Stimulated activated naive B cell treated with anti-CD40 and anti-IgM and Interleukin-4, amounts not matched to agents 10 μg/mL and 1 μg/mL and 100 μg/mL, for 72 hours (primary cell): ENCODE data around the gene HAGH.
A peak's percentile ranks its signal among the peaks of the same experiment; 100 is the strongest.

Source experiments
- ATAC-seq, 2 donors: fragments of 150-1000 bp; cut with Tn5 transposase; replicated peaks; 2 replicates each; pipeline ENCODE4 v1.10.0; 2021; ENCODE audit warnings: moderate library complexity in 1 of 2
- DNase-seq: peaks from one replicate; pipeline ENCODE4 v3.0.0; 2021
- H3K27ac Mint-ChIP-seq: one replicate; pipeline ENCODE4 v1.8.0; 2022; ENCODE audit warnings: mild to moderate bottlenecking, mixed read lengths
- H3K27me3 Mint-ChIP-seq, 2 donors: one replicate each; pipeline ENCODE4 v1.8.0; 2022; ENCODE audit warnings: mixed read lengths in 2 of 2
- H3K36me3 Mint-ChIP-seq, 2 donors: one replicate each; pipeline ENCODE4 v1.8.0; 2022; ENCODE audit warnings: mixed read lengths in 2 of 2, mild to moderate bottlenecking in 1 of 2
- H3K4me1 Mint-ChIP-seq, 2 donors: one replicate each; pipeline ENCODE4 v1.8.0; 2022; ENCODE audit warnings: mixed read lengths in 2 of 2, mild to moderate bottlenecking in 1 of 2
- H3K4me3 Mint-ChIP-seq, 2 donors: one replicate each; pipeline ENCODE4 v1.8.0; 2022; ENCODE audit warnings: mild to moderate bottlenecking in 2 of 2, mixed read lengths in 2 of 2, moderate library complexity in 1 of 2
- H3K9me3 Mint-ChIP-seq, 2 donors: one replicate each; pipeline ENCODE4 v1.8.0; 2022; ENCODE audit warnings: mixed read lengths in 2 of 2, mild to moderate bottlenecking in 1 of 2

Gene HAGH

DNA sequence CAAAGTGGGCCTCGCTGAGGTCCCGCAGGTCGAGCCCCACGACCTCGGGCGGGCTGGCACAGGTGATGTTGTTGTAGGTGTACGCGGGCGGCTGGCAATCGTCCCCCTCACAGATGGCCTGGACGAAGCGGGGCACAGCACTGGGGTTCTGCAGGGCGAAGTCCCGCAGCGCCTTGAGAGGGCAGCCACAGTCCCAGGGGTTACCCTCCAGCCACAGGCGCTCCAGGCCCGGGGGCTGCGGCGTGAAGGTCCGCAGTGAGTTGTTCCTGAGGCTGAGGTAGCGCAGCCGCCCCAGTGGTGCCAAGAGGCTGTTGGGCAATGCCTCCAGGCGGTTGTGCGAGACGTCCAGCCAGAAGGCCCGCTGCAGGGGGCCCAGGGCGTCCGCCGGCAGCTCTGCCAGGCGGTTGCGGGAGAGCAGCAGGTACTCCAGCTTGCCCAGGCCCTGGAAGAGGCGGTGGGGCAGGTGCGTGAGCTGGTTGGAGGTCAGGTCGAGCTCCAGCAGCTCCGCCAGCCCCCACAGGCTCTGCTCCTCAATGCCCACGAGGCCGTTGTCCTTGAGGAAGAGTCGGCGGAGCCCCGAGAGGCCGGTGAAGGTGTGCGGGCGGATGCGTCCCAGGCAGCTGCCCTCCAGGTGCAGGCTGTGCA is 35.9 kb downstream of the HAGH start:
- Mint-ChIP-seq H3K27me3 (no peaks in the 10 kb centered on the region), H3K4me1 (peaks cover 2 to 6% of the 10 kb centered on the region in 2 donors), H3K9me3 (no peaks in the 10 kb centered on the region), H3K36me3 (peaks cover 10 to 25% of the 10 kb centered on the region in 2 donors), H3K27ac (peak overlapping the region; percentile 3), H3K4me3 (no peak overlapping the region)
- DNase-seq (no peak), ATAC-seq (no peak)

DNA sequence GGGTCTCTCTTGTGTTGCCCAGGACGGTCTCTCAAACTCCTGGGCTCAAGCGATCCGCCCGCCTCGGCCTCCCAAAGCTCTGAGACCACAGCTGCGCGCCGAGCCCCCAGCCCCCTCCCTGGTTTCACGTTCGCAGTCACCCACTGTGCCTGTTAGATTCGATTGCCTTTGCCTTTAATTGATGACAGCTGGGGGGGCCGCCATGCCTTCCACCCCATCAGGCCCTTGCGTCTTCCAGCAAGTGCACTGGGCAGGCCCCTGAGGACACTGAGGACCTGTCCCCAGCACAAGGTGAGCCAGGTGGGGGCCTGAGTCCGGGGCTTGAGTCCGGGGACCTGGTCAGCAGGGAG is 36.4 kb downstream of the HAGH start:
- H3K27me3 Mint-ChIP-seq = no peaks in the 10 kb centered on the region
- peak overlapping the region; percentile 3 for H3K27ac Mint-ChIP-seq
- ATAC-seq (no peak), DNase-seq (no peak)
- H3K36me3 Mint-ChIP-seq = peaks cover 13 to 22% of the 10 kb centered on the region in 2 donors
- no peak overlapping the region for H3K4me3 Mint-ChIP-seq
- no peaks in the 10 kb centered on the region for H3K9me3 Mint-ChIP-seq
- peaks cover 3 to 11% of the 10 kb centered on the region in 2 donors for H3K4me1 Mint-ChIP-seq

DNA sequence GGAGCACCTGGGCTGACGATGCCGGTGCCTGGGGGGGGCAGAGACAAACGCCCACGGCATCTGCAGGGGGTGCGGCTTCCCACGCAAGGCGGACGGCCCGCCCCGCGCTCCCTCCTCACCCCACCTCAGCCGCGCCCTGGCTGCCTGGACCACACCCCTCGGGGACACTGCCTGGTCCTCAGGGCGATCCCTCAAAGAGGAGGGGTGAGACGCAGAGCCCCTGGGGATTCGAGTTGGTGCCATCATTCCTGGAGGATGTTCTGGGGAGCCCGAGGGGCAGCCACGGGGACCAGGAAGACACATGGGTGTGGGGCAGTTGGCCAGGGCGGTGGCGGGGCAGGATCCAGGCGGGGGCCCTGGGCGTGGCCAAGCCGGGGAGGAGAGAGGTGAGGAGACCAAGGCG is 37.0 kb downstream of the HAGH start:
- no peaks in the 10 kb centered on the region for H3K27me3 Mint-ChIP-seq
- ATAC-seq (no peak), DNase-seq (no peak)
- H3K4me1 Mint-ChIP-seq = peaks cover 6 to 16% of the 10 kb centered on the region in 2 donors
- no peaks in the 10 kb centered on the region for H3K9me3 Mint-ChIP-seq
- H3K27ac Mint-ChIP-seq = no peak overlapping the region
- no peak overlapping the region for H3K4me3 Mint-ChIP-seq
- peaks cover 16 to 24% of the 10 kb centered on the region in 2 donors for H3K36me3 Mint-ChIP-seq

DNA sequence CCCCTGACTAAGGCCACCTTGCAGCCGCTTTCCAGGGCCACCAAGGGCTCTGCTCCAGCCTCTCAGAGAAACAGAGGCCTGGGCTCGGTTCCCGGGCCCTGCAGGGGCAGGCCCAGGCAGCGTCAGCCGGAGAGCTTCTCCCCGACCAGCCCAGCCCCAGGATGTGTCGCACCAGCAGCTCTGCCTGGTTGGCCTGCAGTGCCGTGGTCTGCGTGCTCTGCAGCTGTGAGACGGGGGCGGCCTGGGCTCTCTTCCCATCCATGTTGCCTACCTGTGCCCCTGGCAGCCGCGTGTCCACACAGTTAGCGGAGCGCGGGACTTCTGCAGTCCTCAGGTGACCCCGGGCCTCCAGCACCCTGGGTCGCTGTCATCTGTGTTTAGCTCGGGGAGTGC is 37.9 kb downstream of the HAGH start:
- no peak overlapping the region for H3K4me3 Mint-ChIP-seq
- H3K4me1 Mint-ChIP-seq = peaks cover 6 to 21% of the 10 kb centered on the region in 2 donors
- no peaks in the 10 kb centered on the region for H3K9me3 Mint-ChIP-seq
- ATAC-seq = no peak
- no peak for DNase-seq
- H3K27ac Mint-ChIP-seq = no peak overlapping the region
- no peaks in the 10 kb centered on the region for H3K27me3 Mint-ChIP-seq
- H3K36me3 Mint-ChIP-seq = peaks cover 16 to 24% of the 10 kb centered on the region in 2 donors

- Mint-ChIP-seq H3K9me3 (no peaks in the 10 kb centered on the region), H3K36me3 (peaks cover 16 to 24% of the 10 kb centered on the region in 2 donors), H3K4me1 (peaks cover 6 to 23% of the 10 kb centered on the region in 2 donors), H3K27ac (no peak overlapping the region), H3K4me3 (no peak overlapping the region), H3K27me3 (no peaks in the 10 kb centered on the region)
- DNase-seq (no peak), ATAC-seq (no peak)
These were observed 38.4 kb downstream of the HAGH start for GRCh38 chr16:1788095-1788707.

GRCh38 chr16:1787322-1788094 is 39.1 kb downstream of the HAGH start:
- Mint-ChIP-seq H3K27me3 (no peaks in the 10 kb centered on the region), H3K27ac (no peak overlapping the region), H3K4me1 (peaks cover 6 to 23% of the 10 kb centered on the region in 2 donors), H3K9me3 (no peaks in the 10 kb centered on the region), H3K36me3 (peaks cover 16 to 23% of the 10 kb centered on the region in 2 donors), H3K4me3 (no peak overlapping the region)
- DNase-seq (no peak), ATAC-seq (no peak)

DNA sequence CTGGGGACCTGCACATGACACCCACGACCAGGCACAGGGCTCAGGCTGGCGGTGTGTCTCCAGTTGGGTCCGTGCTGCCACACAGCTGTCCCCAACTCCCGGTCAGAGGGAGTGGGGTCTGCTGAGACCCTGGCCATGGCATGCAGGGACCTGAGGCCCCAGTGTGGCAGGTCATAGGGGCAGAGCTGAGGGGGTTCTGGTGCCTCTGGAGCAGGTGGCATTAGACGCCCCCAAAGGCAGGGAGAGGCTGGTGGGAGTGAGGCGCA is 39.6 kb downstream of the HAGH start:
- no peak for DNase-seq
- Mint-ChIP-seq H3K4me3 (no peak overlapping the region), H3K36me3 (peaks cover 16 to 22% of the 10 kb centered on the region in 2 donors), H3K27me3 (no peaks in the 10 kb centered on the region), H3K9me3 (no peaks in the 10 kb centered on the region), H3K27ac (no peak overlapping the region), H3K4me1 (peaks cover 6 to 24% of the 10 kb centered on the region in 2 donors)
- ATAC-seq = no peak

DNA sequence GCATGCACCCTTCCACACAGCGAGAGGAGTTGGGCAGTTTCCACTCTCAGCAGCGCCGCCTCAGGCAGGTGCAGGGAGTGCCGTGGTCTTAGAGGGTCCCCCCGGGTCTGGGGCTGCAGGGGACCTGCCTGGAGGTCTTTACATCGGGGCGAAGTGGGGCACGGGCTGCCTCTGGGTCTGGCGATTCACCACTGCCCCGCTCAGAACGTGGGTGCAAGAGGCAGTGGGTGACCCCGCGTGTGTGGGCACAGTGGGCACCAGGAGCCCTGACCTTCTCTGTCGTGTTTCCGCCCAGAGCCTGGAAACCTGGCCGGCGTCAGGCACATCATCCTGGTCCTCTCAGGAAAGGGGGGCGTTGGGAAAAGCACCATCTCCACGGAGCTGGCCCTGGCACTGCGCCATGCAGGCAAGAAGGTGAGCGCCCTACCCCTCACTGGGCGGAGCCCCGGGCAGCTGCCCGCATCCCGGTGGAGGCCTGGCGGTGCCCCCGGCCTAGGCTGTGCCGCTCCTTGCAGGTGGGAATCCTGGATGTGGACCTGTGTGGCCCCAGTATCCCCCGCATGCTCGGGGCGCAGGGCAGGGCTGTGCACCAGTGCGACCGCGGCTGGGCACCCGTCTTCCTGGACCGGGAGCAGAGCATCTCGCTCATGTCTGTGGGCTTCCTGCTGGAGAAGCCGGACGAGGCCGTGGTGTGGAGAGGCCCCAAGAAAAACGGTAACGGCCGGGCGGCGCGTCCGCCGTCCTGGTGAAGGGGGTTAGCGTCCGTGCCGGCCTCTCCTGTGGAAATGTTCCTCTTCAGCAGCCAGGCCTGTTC is 40.2 kb downstream of the HAGH start:
- H3K4me3 Mint-ChIP-seq = no peak overlapping the region
- no peak overlapping the region for H3K27ac Mint-ChIP-seq
- no peaks in the 10 kb centered on the region for H3K27me3 Mint-ChIP-seq
- peaks cover 20 to 26% of the 10 kb centered on the region in 2 donors for H3K36me3 Mint-ChIP-seq
- peaks cover 11 to 29% of the 10 kb centered on the region in 2 donors for H3K4me1 Mint-ChIP-seq
- H3K9me3 Mint-ChIP-seq = no peaks in the 10 kb centered on the region
- DNase-seq = no peak
- no peak for ATAC-seq

- DNase-seq = no peak
- no peaks in the 10 kb centered on the region for H3K9me3 Mint-ChIP-seq
- H3K27me3 Mint-ChIP-seq = no peaks in the 10 kb centered on the region
- ATAC-seq = no peak
- H3K4me3 Mint-ChIP-seq = no peak overlapping the region
- H3K4me1 Mint-ChIP-seq = peaks cover 14 to 35% of the 10 kb centered on the region in 2 donors
- H3K27ac Mint-ChIP-seq = no peak overlapping the region
- H3K36me3 Mint-ChIP-seq = peaks cover 20 to 24% of the 10 kb centered on the region in 2 donors
These were observed 40.8 kb downstream of the HAGH start for GRCh38 chr16:1785846-1786170.

DNA sequence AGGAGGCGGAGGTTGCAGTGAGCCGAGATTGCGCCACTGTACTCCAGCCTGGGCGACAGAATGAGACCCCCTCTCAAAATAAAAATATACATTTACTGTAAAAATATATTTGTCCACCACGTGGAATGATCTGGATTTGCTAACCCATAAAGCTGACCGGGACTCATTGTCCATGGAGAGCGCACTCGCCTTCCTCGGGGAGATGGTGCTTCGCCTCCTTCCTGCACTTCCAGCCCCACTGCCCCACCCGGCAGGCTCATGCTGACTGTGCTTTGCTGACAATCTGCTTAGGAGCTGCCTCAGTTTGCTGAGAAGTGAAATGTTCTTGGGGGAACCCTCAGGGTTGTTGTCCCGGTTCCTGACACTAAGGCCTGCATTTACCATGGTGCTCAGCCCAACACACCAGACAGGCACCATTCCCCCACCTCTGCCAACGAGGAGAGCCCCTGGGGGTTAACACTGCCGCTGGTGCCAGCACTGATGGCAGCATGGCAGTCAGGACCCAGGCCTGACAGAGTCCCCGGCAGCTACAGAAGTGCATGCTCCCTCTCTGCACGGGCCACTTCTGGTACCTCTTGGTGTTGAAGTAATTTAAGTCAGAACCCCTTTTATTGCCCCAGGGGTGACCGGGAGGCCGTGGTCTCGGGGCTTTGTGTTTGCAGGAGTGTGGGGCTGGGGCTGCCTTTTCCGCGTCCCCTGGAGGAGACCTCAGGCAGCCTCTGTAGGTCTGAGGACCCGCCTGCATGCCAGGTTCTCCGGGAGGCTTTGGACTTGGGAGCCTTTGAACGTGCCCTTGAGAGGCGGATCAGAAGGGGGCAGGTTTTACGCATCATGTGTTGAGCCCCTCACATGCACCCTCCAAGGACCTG is 41.4 kb downstream of the HAGH start:
- DNase-seq (no peak), ATAC-seq (no peak)
- H3K27me3 Mint-ChIP-seq = no peaks in the 10 kb centered on the region
- H3K9me3 Mint-ChIP-seq = no peaks in the 10 kb centered on the region
- H3K27ac Mint-ChIP-seq = peak overlapping the region; percentile 67
- peaks cover 14 to 38% of the 10 kb centered on the region in 2 donors for H3K4me1 Mint-ChIP-seq
- peaks cover 18 to 20% of the 10 kb centered on the region in 2 donors for H3K36me3 Mint-ChIP-seq
- H3K4me3 Mint-ChIP-seq = peak overlapping the region; percentile 60 to 64

DNA sequence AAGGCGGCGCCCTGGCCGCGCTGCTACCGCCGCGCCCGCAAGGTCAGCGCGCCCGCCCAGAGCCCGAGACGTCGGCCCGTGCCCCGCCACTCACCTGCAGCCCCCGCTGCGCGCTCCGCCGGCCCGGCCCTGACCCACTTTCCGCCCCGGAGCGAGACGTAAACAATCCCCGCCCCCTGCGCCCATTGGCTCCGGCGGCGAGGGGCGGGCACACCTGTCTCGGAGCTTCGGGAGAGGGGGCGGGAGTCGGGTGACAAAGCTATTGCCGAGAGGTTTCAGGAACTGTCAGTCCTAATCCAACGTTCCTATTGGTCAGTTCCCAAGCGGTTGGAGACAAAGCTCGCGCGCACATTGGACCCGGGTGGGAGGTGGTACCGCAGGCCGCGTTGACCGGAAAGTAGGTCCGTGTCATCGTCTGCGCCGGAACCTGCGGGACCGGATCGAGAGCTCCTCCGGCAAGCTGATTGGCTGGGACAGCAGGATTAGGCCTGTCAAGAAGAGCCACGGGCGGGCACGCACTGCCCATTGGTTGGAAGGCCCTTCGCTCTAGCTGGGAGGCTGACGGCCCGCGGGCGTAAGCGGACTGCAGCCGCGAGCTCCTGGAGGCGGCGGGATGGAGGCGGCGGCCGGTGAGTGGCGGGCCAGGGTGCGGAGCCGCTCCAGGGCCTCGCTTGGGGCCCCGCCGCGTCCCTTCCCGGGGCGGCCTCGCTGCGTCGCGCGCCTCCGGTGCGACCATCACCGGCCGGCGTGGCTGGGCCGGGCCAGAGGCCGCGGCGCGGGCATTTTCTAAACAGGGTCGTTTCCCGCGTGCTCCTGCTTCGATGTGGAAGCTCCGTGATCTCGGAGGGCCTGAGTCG is 44.0 kb downstream of the HAGH start, which contains the start of the genes NUBP2 and SPSB3:
NUBP2 (plus strand) TSS at position 553 of the 857 bp plus-strand sequence; CDS start at position 614, 61 bp downstream.
SPSB3 (minus strand) TSS at position 164 of the 857 bp plus-strand sequence. CDS start 1,088 bp downstream, outside the sequence.
- Mint-ChIP-seq H3K27ac (peak within 1 kb of the TSS; percentile 94), H3K4me3 (peak within 1 kb of the TSS; percentile 89 to 96), H3K27me3 (no peaks in the 10 kb centered on the region), H3K4me1 (peaks cover 15 to 39% of the 10 kb centered on the region in 2 donors), H3K36me3 (peaks cover 13 to 14% of the 10 kb centered on the region in 2 donors), H3K9me3 (no peaks in the 10 kb centered on the region)
- ATAC-seq (peak; percentile 90 to 92), DNase-seq (peak; percentile 100)

GRCh38 chr16:1781758-1782407 is 44.7 kb downstream of the HAGH start:
- no peaks in the 10 kb centered on the region for H3K27me3 Mint-ChIP-seq
- ATAC-seq (peak; percentile 16 to 29), DNase-seq (no peak)
- no peaks in the 10 kb centered on the region for H3K9me3 Mint-ChIP-seq
- peaks cover 9 to 14% of the 10 kb centered on the region in 2 donors for H3K36me3 Mint-ChIP-seq
- peak overlapping the region; percentile 94 for H3K27ac Mint-ChIP-seq
- H3K4me3 Mint-ChIP-seq = peak overlapping the region; percentile 88 to 96
- H3K4me1 Mint-ChIP-seq = peaks cover 15 to 39% of the 10 kb centered on the region in 2 donors
